ENCODE results near the gene GRIN2A.

DNA sequence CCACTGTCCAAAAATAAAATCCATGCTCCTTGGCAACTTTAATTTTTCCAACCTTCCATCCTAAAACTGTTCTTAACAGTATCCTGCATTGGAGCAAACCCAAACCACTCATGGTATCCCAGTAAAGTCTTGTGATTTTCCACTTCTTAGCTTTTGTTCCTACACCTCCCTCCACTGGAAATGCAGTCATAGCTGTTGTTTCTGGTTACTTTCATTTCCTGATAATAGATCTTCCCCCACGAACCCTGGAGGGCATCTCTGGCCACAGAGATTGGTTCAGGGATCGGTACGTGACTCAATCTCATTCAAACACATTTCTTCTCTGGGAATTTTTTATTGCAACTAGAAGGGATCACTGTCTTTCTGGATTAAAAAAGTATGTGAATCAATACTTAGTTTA is 276.0 kb downstream of the GRIN2A start:
- TF ChIP-seq, protein P1, sequence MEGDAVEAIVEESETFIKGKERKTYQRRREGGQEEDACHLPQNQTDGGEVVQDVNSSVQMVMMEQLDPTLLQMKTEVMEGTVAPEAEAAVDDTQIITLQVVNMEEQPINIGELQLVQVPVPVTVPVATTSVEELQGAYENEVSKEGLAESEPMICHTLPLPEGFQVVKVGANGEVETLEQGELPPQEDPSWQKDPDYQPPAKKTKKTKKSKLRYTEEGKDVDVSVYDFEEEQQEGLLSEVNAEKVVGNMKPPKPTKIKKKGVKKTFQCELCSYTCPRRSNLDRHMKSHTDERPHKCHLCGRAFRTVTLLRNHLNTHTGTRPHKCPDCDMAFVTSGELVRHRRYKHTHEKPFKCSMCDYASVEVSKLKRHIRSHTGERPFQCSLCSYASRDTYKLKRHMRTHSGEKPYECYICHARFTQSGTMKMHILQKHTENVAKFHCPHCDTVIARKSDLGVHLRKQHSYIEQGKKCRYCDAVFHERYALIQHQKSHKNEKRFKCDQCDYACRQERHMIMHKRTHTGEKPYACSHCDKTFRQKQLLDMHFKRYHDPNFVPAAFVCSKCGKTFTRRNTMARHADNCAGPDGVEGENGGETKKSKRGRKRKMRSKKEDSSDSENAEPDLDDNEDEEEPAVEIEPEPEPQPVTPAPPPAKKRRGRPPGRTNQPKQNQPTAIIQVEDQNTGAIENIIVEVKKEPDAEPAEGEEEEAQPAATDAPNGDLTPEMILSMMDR (IDR thresholded peaks at IDR 0.05) = no peak
- TF ChIP-seq EZH2 (IDR thresholded peaks at IDR 0.05; ENCODE audit: borderline replicate concordance, insufficient read depth, low read depth, low read length, poor library complexity, severe bottlenecking) = no peak
